Activated T-cell treated with anti-CD3 and anti-CD28 coated beads for 24 hours (primary cell): ENCODE data around the gene TFPI2.

Source experiments
- DNase-seq: peaks from one replicate; pipeline ENCODE4 v3.0.0-alpha.2; 2020; ENCODE audit warnings: low read depth

Gene TFPI2

DNA sequence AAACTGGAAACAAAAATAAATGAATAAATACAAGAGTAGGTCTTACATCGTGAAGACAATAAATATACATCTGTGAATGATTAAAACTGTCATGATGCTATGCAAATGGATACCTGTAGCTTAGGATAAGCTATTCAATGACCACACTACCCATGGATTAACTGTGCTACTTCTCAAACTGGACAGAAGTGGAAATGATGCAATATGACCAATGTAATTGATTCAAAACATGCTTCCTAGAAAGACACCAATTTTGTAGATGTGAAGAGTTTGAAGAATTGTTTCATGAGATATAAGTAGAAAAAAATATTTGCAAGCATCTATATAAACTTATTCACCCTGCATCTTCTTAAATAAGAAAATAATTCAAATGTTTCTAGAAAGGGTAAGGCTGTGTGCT lies 36.1 kb downstream of the TFPI2 start:
- DNase-seq = no peak

DNA sequence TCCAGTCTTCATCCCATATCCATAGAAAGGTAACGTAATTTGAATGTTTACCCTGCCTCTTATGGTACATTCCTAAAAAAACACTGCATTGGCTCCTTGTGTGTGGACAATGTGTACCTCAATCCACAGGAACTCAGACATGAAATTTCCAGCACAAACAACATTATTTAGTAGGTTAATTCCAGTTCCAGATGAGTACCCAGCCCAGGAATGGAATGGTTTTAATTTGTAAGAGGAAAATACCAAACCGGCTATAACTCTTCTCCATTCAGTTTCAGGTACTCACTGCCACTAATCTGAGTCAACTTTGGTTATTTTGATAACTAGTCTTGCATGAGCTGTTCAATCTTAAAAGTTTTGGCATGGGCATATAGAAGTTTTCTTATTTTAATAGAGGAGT lies 39.0 kb downstream of the TFPI2 start:
- no peak for DNase-seq

DNA sequence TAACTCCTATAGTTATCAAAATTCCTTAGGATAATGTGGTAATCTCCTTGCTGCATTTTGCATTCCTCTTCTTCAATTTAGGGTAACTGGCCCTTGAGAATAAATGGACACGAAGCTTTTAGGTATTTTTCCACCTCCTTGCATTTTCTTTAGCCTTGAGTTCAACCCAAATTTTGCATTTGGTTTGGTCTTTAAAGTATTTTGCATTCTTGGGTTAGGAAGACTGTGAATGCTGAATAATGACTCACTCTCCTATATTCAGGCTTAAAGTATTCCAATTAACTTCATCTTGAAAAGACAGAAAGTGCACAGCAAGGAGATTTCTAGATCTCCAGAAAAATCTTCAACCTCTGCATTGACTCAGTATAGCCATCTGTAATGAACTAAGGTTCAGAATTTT lies 47.3 kb downstream of the TFPI2 start:
- DNase-seq = no peak

DNA sequence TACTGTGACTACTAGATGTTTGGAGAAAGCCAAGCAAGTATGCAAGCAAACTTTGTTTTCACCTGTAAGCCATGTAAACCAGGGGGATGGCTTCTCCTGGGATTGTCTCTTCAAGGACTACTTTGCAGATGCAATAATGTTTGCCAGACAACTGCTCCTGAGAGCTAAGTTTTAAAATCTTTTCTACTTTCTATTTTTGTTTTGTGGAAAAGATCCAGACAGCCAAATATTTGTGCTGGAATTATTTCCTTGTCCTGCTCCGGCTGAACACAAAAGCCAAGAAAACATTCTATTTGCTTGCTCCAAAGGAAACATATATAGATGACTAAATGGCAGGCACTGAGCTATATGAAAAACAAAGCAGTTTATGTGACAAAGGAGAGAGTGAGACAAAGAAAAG lies 51.6 kb downstream of the TFPI2 start:
- DNase-seq = no peak

DNA sequence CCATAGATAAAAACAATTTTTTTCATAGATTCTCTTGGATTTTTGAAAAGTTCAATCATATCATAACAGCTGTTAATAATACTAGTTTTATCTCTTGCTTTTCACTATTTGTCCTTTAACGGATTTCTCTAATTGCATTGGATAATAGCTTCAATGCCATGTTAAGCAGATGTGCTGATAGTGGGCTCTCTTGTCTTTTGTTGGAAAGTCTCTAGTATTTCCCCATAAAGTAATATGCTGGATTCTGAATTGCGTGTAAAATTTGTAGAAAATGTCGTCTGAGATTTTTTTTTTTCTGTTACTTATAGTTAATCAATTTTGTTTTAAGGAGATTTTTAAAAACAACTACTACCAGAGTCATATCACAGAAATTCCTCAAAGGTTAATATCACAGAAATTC lies 53.3 kb downstream of the TFPI2 start:
- DNase-seq = no peak

DNA sequence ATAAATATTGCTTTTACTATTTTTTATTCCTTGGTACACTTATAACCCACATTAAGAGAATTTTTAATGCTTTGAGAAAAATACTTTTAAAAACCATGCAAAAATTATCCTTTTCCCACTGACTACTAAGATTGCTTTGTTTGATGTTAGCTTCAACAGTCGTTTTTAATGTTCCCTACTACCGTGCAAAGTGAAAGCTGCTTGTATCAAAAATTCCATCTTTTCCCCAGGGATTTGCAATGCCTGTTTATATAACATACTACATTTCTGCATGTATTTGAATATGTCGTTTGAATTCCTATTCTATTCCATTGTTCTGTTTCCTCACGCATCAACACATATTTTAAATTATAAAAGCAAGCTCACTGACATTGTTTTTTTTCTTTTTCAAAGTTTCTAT lies 54.4 kb downstream of the TFPI2 start:
- no peak for DNase-seq

DNA sequence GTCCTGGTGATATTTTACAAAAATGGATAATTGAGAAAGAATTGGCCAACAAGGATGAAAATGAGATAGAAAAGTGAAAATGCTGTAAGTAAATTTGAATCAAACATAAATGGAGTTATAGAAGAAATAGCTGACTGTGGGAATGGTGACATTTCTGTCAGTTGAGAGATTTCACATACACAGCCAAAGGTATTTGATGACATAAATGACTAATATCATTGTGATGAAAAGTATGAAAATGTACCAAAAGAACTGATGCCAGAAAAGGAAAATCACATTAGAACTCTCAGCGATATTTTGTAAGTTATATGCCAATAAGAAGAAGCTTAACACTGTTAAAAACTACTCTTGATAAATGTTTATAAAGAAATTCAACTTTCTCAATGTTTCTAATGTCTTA lies 54.9 kb downstream of the TFPI2 start:
- no peak for DNase-seq
